Muscle of arm (tissue), 12 donors: ENCODE results near the gene CMTM6. TPM values are rescaled to one million over a fixed set of nuclear protein-coding genes. Genes with fewer than 3 reads are reported as not detected.
"Not testable (repeated sequence)": the region's sequence is repeated elsewhere in the genome, so short reads cannot be mapped to it uniquely, and the experiment has no call there.

Experiments used
- DNase-seq: peaks from one replicate; pipeline ENCODE4 v3.0.0-alpha.2; 2013
- polyA plus RNA-seq, 12 donors: library from polyadenylated mRNA; unstranded; fragments of 120-200 nt; gene quantifications; one replicate each; pipeline ENCODE4 v1.2.1, GENCODE V29; 2013; ENCODE audit not compliant: insufficient read length in 12 of 12

CMTM6 gene
- polyA plus RNA-seq, 12 donors = 20.3 to 110 (median 31.2) TPM

DNA sequence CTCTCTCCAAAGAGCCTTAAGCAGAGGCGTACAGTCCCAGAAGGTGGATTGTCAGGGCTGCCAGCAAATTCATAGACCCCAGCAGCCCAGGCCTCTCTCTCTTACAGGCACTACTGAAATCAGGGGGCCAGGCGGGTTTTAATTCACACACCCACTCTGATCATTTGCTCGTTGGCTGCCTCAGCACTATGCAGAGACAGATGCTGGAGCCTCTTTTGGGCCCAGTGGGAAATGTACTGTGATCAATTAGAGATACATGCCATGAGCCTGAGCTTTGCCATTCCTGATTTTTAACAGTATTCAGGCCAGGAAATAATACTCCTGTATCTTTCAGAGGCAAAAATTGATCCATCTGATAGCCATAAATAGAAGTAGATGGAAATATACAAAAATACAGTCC lies 53.0 kb downstream of the CMTM6 start:
- DNase-seq = no peak

DNA sequence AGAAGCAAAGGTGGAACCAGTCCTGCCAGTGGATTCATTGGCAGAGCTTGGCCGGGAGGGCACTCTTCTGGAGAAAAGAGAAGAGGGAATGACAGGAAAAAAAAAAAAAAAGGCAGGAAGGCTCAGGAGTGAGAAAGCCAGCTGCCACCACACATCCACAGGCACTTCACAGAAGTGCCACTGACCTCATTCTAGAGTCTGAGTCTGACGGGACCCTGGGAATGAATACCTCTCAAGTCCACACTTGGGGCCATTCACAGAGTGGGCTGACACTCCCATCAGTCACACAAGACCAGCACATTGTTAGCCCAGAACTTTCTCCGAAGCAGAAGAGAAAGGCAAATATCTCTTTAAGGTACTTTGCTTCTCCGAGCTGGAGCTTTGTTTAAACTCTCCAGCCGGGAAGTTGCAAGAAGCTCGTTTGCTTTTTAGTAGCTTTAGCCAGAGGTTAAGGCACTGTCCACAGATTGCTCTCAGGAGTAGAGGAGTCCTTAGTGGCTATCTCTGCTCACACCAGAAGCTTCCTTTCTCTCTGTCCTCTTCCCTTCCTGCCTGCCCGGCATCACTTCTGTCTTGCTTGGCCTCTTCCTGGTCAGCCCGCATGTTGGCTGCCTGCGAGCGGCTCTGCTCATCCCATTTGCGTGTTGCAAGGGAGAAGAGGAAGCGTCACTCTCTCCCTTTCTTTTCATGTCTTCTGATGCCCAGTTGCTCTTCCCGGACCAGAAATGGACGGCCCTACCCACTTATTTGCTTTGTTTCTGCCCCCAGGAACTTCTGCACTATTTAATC lies 53.8 kb downstream of the CMTM6 start:
- DNase-seq = no peak

DNA sequence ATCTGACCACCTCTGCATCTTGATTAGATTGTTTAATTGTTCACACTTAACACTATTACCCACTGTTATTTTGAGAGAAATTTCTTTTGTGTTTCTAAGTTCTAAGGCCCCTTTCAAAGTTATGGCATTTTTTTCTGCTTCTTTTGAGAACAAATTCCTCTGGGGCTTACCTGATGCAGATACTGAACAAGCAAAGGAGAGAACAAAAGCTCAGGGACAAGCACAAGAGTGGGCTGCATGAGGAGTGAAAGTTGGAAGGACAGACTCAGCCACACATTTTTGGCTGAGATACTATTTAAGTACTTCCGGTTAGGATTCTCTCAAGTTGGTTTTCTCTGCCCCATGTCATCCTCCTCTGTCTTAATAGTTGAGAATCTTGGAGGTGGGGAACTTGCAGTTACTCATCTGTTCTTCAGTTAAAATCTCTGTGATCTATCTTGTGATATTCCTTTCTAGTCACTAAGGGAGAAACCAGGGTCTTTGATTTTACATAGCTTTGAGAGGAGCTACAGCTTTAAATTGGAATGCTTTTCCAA lies 54.7 kb downstream of the CMTM6 start:
- DNase-seq = no peak

DNA sequence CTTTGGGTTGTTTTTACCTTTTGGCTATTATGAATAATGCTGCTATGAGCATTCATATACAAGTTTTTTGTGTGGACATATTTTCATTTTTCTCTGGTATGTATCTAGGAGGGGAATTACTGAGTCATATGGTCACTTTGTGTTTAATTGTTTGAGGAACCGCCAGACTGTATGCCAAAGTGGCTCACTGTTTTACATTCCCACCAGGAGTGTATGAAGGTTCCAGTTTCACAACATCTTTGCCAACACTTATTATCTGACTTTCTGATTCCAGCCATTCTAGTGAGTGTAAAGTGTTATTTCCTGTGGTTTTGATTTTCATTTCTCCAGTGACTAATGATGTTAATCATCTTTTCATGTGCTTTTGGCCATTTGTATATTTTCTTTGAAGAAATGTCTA lies 59.2 kb downstream of the CMTM6 start:
- no peak for DNase-seq

DNA sequence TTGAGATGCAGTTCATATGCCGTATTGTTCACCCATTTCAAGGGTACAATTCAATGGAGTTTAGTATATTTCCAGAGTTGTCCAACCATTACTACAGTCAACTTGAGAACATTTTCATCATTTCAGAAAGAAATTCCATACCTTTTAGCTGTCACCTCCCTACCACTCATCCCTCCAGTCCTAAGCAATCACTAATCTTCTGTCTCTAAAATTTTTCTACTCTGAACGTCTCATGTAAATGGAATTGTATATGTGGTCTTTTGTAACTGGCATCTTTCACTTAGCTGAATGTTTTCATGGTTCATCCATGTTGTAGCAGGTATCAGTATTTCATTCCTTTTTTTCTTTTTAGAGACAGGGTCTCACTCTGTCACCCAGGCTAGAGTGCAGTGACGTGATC lies 59.9 kb downstream of the CMTM6 start:
- DNase-seq = no peak

DNA sequence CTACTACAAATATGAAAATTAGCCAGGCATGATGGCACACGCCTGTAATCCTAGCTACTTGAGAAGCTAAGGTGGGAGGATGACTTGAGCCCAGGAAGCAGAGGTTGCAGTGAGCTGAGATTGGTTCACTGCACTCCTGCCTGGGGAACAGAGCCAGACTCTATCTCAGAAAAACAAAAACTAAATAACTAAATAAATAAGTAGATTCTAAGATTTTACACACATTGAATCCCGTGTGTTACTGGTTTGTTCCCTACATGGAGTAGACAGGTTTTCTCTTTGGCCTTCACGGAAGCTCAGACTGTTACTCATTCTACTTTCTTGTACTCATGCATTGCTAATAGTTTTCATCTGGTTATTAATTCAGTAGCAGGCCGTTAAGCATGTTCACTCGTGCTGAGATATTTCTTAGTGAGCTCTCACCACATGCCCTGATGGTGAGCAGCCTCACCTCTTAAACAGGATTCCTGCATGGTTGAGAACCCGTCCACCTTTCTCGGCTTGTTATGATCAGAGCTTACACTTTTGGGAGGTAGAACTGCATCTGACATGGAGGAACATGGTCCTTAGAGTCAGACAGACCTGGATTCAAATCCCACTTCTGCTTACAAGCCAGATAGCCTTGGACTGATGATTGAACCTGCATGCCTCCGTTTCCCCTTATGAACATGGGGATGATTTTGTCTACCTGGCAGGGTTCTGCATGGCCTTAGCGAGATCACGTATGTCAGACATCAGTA lies 61.9 kb downstream of the CMTM6 start:
- no peak for DNase-seq

DNA sequence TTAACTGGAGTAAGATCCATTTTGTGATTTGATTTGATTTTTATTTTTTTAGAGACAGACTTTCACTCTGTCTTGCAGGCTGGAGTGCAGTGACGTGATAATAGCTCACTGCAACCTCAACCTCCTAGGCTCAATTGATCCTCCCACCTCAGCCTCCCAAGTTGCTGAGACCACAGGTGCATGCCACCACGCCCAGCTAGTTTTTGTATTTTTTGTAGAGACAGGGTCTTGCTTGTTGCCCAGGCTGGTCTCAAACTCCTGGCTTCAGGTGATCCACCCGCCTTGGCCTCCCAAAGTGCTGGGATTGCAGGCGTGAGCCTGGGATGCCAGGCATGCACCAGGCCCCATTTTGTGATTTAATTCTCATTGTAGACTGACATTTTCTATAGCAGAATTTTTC lies 63.2 kb downstream of the CMTM6 start:
- DNase-seq = not testable (repeated sequence)

DNA sequence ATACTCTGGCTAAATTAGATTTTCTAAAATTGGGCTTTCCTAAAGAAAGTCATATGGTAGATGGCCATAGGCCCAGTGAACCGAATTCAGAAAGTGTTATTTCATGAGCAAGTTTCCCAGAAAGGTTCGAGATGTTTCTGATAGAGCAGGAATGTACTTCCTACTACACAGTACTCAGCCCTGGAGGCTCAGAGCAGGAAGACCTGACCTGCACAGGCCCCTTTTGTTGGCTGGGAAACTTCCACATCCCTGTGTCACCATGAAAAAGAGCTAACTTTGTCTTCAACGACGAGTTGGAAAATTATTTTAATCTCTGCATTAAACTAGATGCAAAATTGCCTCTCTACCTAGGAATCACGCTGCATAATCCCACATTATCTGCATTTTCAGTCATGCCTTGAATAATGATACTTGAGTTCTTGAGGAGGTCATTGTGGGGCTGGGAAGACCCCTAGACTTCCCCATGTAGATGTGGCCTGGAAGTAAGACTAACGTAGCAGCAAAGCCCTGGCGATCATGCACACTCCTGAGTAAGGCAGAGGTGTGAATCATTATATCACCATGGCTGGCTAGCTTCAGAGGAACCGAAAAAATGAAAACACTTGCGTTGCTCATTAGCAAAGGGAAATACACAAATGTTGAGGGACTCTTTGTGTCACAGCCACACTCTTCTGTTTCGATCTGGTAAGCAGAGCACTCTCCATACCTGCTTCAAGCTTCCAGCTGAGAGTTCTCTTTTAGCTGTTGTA lies 63.9 kb downstream of the CMTM6 start:
- no peak for DNase-seq

DNA sequence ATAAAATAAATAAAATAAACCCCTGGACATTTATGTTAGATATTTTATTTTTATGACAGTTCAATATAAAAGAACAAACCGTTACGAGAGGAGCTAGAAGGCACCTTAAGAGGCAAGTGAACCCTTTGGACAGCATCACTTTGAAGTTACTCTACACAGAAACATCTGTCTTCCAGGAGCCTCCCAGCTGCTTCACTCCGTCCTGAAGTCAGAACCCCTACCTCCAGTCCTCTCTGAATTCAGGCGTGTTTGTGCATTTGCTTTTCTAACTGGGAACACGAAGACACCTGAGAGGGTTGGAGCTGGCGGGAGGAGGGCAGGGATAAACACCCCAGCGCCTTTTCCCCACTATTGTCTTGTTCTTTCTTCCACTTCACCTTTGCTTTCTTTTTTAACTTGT lies 64.8 kb downstream of the CMTM6 start:
- no peak for DNase-seq

DNA sequence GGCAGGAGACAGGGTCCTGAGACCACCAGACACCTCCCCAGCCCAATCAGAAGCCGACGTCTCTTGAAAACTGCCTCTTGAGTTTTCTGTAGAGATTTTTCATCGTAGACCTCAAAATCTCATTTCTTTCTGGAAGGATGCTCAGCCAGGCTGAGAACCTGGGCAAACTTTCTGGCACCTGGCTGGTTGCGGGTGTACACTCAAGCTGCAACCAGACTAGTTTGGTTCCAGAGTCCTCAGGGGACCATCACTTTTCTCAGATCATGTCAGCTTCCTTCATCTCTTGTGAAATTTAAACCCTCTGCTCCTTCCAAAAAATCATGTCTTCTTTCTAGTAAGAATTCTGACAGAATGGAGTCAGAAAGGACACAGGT lies 65.8 kb downstream of the CMTM6 start:
- DNase-seq = no peak

DNA sequence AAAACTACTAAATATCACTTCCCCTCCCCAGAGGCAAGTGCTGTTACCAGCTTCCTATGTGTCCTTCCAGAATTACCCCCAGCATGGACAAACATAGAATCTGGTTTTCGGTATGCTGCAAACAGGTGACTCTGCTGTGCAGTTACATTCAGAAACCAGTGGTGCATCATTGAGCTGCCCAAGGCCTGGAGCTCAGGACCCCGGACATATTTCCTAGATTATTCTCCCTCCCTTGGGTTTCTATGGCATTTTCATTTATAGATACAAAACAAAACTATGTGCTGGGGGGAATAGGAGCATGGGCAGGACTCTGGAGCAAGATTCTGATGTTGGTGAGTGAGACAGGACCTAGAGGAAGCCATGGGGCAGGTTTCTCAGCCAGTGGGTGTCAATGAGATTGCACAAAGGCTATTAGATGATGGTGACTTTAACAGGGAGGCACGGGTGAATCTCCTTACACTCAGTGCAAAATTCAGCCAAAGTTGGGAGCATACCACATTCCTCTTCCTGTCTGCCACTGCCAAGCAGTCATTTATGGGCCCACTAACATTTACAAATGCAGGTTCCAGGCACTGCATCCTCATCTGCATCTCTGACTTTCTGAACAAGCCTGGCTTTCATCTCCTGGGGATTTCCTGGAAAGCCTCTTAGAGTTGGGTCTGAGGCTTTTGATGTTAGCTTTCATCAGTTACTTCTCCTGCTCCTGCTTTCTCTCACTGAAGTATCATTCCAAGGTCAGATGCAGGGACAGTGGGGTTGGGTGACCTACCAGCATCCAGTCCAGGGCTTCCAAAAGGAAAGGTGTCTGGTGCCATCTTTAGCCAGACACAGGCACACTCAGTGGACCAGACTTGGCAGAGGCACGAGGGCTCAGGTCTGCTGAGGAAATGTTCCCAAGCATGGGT lies 66.5 kb downstream of the CMTM6 start:
- DNase-seq = no peak

DNA sequence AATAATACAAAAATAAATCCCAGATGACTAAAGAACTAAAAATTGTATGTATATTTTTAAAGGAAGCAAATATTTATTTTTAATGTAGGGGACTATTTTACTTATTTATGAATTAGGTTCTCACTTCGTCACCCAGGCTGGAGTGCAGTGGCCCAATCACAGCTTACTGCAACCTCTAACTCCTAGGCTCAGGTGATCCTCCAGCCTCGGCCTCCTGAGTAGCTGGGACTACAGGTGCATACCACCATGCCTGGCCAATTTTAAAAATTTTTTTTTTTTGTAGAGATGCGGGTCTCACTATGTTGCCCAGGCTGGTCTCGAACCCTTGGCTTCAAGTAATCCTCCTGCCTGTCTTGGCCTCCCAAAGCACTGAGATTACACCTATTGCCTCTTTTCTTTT lies 68.4 kb downstream of the CMTM6 start:
- DNase-seq = no peak

DNA sequence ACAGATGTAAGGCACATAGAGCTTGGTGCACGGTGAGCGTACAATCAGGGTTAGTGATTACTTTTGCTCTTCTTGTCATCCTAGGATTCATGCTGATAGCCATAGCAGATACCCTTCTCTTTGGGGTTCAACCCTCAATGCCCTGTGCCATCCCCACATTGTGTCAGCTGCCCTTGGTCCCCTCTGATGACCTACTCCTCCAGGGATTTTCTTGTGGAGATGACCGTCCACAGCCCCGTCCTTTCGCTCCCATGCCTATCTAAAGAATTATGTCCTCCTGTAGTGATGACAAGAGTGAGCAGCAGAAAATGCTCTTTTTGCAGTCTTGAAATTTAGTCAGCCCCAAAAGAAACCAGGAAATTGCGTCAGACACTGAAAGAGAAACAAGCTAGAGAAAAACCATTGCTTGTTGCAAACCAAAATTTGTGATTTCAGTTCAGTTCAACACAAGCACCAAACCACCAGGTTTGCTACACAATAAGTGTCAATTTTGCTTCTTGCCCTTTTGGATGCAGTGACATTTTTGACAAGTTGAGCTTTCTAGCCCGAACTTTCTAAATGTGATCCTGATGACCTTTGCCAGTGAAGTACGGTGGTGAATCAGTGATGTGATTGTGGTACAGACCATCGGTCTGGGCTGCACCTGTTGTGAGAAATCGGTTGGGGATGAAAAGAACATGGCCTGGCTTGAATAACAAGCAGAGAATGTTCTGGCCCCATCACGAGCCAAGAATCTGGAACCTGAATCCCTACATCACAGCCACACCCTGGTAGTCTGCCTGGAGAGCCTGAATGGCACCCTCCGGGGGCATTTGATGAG lies 69.7 kb downstream of the CMTM6 start:
- DNase-seq = no peak

DNA sequence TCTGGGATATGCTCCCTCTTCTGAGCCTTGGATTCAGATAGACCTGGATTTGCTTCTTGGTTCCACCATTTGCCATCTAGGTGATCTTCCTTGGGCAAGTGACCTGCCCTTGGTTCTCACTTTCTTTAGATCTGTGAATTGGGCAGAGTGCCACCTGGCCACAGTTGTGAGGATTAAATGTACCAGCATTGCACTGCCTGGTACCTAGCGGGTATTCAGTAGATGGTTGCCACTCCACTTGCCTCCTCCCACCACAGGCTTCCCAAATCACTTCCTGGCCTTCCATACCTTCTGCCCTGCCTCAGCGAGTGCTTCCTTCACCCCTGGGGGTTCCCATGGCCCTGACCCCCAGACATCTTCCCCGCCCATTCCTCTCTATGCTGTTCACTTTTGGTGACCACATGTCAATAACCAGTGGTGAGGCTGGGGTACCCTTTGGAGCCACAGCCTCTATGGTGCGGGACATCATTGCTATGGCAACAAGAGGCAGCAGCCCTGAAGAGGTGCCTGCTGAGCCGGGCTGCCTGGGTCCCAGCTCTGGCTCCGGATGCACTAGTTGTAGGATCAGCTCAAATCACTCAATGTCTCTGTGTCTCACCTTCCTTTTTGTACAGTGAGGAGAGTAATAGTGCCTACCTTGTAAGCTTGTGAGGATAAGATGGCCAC lies 70.5 kb downstream of the CMTM6 start:
- DNase-seq = no peak

DNA sequence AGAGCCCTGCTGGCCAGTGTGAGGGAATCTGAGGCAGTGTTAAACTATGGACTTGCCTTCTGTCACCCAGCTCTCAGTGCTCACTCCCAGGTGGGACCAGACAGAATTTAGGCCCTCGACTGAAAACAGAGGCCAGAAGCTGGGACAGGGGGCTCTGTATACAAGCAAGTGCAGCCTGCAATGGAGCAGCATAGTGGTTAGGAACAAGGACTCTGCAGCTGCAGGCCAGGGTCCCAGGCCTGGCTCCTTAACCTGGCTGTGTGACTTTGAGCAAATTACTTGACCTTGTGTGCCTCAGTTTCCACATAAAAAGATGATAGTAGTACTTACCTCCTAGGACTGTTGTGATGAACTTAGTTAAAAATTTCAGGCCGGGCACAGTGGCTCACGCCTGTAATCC lies 71.2 kb downstream of the CMTM6 start:
- no peak for DNase-seq
